K562 (cell line): ENCODE measurements around the gene PRUNE1. TPM values are rescaled to one million over a fixed set of nuclear protein-coding genes. Genes with fewer than 3 reads are reported as not detected.

ENCODE experiments used
- DDX20 ChIP-seq: fragments of 450-650 bp; IDR thresholded peaks from 2 replicates; pipeline ENCODE4 v1.6.1; 2016; ENCODE audit warnings: missing genetic modification characterization, low read depth, mild to moderate bottlenecking, missing compliant biosample characterization, moderate library complexity
- DPF2 ChIP-seq: fragments of 450-650 bp; IDR thresholded peaks from 2 replicates; pipeline ENCODE4 v1.6.1; 2016
- E2F3 ChIP-seq: fragments of 250-450 bp; sonication (Bioruptor Pico); IDR thresholded peaks from 2 replicates; pipeline ENCODE4 v1.4.0; 2020; ENCODE audit warnings: mild to moderate bottlenecking
- ETV1 ChIP-seq: fragments of 450-650 bp; conservative IDR thresholded peaks from 2 replicates; pipeline ENCODE4 v1.6.1; 2016; ENCODE audit warnings: missing genetic modification characterization, control low read depth, low read depth, missing compliant biosample characterization
- GATAD2B ChIP-seq: fragments of 450-650 bp; IDR thresholded peaks from 2 replicates; pipeline ENCODE4 v1.6.1; 2017; ENCODE audit warnings: mild to moderate bottlenecking, borderline replicate concordance
- HDAC6 ChIP-seq: IDR thresholded peaks from 2 replicates; pipeline ENCODE4 v1.6.1; 2012; ENCODE audit warnings: low read depth, mild to moderate bottlenecking, control low read depth, inconsistent platforms, low read length, moderate library complexity
- HSF4 ChIP-seq: fragments of 250-450 bp; sonication (Bioruptor Pico); IDR thresholded peaks from 2 replicates; pipeline ENCODE4 v2.1.2; 2022; ENCODE audit warnings: mild to moderate bottlenecking, moderate library complexity, borderline replicate concordance
- MECOM ChIP-seq: fragments of 250-450 bp; sonication (Bioruptor Pico); IDR thresholded peaks from 2 replicates; pipeline ENCODE4 v1.8.0; 2022; ENCODE audit warnings: inconsistent platforms
- SP2 ChIP-seq: IDR thresholded peaks from 2 replicates; pipeline ENCODE4 v1.6.1; 2011; ENCODE audit warnings: mild to moderate bottlenecking, low read depth, low read length, moderate library complexity; ENCODE audit not compliant: poor library complexity, severe bottlenecking; ENCODE audit errors: extremely low read depth
- YBX1 ChIP-seq: fragments of 450-650 bp; IDR thresholded peaks from 2 replicates; pipeline ENCODE4 v1.7.1; 2016; ENCODE audit warnings: mild to moderate bottlenecking
- YY1 ChIP-seq, 3 experiments: IDR thresholded peaks; 2 replicates each; pipeline ENCODE4 v1.6.1; 2011; ENCODE audit warnings: low read length in 2 of 3, mild to moderate bottlenecking in 2 of 3, moderate library complexity in 2 of 3, borderline replicate concordance in 1 of 3, control low read depth in 1 of 3, low read depth in 1 of 3; ENCODE audit not compliant: insufficient read depth in 3 of 3, insufficient replicate concordance in 2 of 3, control insufficient read depth in 1 of 3, insufficient read length in 1 of 3; ENCODE audit errors: extremely low read depth in 1 of 3
- ZNF583 ChIP-seq: fragments of 250-450 bp; sonication (Bioruptor Pico); IDR thresholded peaks from 2 replicates; pipeline ENCODE4 v1.4.0; 2020
- ZNF695 ChIP-seq: fragments of 450-650 bp; formaldehyde crosslinking; IDR thresholded peaks from 2 replicates; pipeline ENCODE4 v1.4.0; 2020; ENCODE audit warnings: mild to moderate bottlenecking, moderate library complexity
- polyA plus RNA-seq, 8 experiments: library from polyadenylated mRNA; depleted of rRNA in 4 of 8; stranded (reverse) in 5 of 8; unstranded in 3 of 8; fragments of >200 nt; fragmentation: Nextera tagmentation in 2 of 8; fragmentation: Illumina TruSeq in 1 of 8; extraction: Ambion mirVana in 2 of 8; extraction: Trizol in 1 of 8; gene quantifications; 2 replicates each; pipeline versions ENCODE4 v1.2.1 to v1.2.3, GENCODE V29; 2011 to 2014; ENCODE audit warnings: inconsistent platforms in 1 of 8, missing spikeins in 1 of 8
- total RNA-seq, 7 experiments: library from RNA; depleted of rRNA in 6 of 7; stranded (reverse); fragments of >200 nt in 6 of 7; fragmentation: Illumina TruSeq in 2 of 7; extraction: Trizol in 2 of 7; gene quantifications; 2 replicates each; pipeline versions ENCODE4 v1.2.1 to v1.2.3, GENCODE V29; 2011 to 2021; ENCODE audit warnings: low replicate concordance in 1 of 7
- TF ChIP-seq, protein P1 (sequence below): fragments of 250-450 bp; sonication (Bioruptor Pico); IDR thresholded peaks from 2 replicates; pipeline ENCODE4 v1.4.0; 2020; ENCODE audit warnings: mild to moderate bottlenecking
- TF ChIP-seq, protein P2 (sequence below): sonication (generic); formaldehyde crosslinking; IDR thresholded peaks from 2 replicates; pipeline ENCODE4 v1.9.0; 2022; ENCODE audit warnings: mild to moderate bottlenecking, missing genetic modification reagents
- TF ChIP-seq, protein P3 (sequence below): fragments of 450-650 bp; IDR thresholded peaks from 2 replicates; pipeline ENCODE4 v1.6.1; 2017; ENCODE audit warnings: antibody characterized with exemption
- TF ChIP-seq, protein P4 (sequence below): fragments of 450-650 bp; IDR thresholded peaks from 2 replicates; pipeline ENCODE4 v1.7.1; 2018; ENCODE audit warnings: mild to moderate bottlenecking, low read depth; ENCODE audit not compliant: partially characterized antibody
- TF ChIP-seq, protein P5 (sequence below): fragments of 250-450 bp; sonication (Bioruptor Pico); IDR thresholded peaks from 2 replicates; pipeline ENCODE4 v1.4.0; 2020; ENCODE audit warnings: mild to moderate bottlenecking, moderate library complexity, borderline replicate concordance

PRUNE1 gene
- total and polyA plus RNA-seq, 9 of the 15 experiments (the other 6 are each of a cell fraction or from before 2014, with no cell fraction given): 16.7 to 48.3 (median 26.2) TPM

DNA sequence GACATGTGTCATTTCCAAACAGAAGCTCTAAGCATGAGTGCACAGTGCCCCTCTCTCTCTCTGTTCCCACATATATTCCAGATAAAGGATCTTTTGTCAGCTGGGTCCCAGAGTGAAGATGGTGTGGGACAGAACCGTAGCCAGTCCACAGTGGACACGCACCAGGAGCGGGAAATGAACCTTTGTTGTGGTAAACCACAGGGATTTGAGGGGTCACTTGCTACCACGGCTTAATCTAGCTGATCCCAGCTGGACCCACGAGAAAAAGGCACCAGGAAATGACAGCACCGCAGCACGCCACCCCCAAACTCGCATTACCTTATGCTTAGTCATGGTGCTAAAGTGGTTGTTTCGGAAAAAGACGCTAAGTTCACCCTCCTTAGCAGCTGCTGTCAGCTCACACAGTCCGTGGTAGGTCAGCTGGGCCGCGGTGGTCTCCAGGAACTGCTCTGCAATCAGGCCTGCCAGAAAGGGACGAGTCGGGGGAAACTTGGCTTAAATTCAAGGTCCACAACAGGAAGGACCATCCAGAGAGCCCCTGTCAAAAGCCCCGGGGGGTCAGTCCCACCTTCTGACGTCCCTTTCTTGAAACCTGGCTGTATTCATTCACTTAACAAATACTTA lies 9.1 kb upstream of the PRUNE1 start (continued):
- TF ChIP-seq, protein P1, sequence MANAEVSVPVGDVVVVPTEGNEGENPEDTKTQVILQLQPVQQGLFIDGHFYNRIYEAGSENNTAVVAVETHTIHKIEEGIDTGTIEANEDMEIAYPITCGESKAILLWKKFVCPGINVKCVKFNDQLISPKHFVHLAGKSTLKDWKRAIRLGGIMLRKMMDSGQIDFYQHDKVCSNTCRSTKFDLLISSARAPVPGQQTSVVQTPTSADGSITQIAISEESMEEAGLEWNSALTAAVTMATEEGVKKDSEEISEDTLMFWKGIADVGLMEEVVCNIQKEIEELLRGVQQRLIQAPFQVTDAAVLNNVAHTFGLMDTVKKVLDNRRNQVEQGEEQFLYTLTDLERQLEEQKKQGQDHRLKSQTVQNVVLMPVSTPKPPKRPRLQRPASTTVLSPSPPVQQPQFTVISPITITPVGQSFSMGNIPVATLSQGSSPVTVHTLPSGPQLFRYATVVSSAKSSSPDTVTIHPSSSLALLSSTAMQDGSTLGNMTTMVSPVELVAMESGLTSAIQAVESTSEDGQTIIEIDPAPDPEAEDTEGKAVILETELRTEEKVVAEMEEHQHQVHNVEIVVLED (CRISPR knock-in tag): no peak
- TF ChIP-seq, protein P2, sequence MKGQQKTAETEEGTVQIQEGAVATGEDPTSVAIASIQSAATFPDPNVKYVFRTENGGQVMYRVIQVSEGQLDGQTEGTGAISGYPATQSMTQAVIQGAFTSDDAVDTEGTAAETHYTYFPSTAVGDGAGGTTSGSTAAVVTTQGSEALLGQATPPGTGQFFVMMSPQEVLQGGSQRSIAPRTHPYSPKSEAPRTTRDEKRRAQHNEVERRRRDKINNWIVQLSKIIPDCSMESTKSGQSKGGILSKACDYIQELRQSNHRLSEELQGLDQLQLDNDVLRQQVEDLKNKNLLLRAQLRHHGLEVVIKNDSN (CRISPR knock-in tag): no peak
- TF ChIP-seq, protein P3, sequence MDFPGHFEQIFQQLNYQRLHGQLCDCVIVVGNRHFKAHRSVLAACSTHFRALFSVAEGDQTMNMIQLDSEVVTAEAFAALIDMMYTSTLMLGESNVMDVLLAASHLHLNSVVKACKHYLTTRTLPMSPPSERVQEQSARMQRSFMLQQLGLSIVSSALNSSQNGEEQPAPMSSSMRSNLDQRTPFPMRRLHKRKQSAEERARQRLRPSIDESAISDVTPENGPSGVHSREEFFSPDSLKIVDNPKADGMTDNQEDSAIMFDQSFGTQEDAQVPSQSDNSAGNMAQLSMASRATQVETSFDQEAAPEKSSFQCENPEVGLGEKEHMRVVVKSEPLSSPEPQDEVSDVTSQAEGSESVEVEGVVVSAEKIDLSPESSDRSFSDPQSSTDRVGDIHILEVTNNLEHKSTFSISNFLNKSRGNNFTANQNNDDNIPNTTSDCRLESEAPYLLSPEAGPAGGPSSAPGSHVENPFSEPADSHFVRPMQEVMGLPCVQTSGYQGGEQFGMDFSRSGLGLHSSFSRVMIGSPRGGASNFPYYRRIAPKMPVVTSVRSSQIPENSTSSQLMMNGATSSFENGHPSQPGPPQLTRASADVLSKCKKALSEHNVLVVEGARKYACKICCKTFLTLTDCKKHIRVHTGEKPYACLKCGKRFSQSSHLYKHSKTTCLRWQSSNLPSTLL: no peak
- peak; percentile 90 for TF ChIP-seq DPF2
- TF ChIP-seq, protein P4, sequence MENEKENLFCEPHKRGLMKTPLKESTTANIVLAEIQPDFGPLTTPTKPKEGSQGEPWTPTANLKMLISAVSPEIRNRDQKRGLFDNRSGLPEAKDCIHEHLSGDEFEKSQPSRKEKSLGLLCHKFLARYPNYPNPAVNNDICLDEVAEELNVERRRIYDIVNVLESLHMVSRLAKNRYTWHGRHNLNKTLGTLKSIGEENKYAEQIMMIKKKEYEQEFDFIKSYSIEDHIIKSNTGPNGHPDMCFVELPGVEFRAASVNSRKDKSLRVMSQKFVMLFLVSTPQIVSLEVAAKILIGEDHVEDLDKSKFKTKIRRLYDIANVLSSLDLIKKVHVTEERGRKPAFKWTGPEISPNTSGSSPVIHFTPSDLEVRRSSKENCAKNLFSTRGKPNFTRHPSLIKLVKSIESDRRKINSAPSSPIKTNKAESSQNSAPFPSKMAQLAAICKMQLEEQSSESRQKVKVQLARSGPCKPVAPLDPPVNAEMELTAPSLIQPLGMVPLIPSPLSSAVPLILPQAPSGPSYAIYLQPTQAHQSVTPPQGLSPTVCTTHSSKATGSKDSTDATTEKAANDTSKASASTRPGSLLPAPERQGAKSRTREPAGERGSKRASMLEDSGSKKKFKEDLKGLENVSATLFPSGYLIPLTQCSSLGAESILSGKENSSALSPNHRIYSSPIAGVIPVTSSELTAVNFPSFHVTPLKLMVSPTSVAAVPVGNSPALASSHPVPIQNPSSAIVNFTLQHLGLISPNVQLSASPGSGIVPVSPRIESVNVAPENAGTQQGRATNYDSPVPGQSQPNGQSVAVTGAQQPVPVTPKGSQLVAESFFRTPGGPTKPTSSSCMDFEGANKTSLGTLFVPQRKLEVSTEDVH: no peak
- TF ChIP-seq ETV1 (tag): peak; percentile 80
- no peak; the same call in 1 of the 2 replicates for TF ChIP-seq MECOM (CRISPR knock-in tag)
- TF ChIP-seq YBX1: no peak
- TF ChIP-seq HDAC6: no peak
- no peak for TF ChIP-seq HSF4 (CRISPR knock-in tag)
- TF ChIP-seq YY1 (IDR thresholded peaks at IDR 0.05; ENCODE audit: borderline replicate concordance in 1 of 3, control insufficient read depth in 1 of 3, extremely low read depth in 1 of 3, insufficient read depth in 3 of 3, insufficient read length in 1 of 3, insufficient replicate concordance in 2 of 3, low read depth in 1 of 3, low read length in 2 of 3): no peak
- TF ChIP-seq GATAD2B: no peak
- TF ChIP-seq SP2: no peak
- TF ChIP-seq E2F3 (CRISPR knock-in tag): no peak
- TF ChIP-seq ZNF695 (CRISPR knock-in tag): no peak
- no peak for TF ChIP-seq ZNF583 (CRISPR knock-in tag)
- no peak for TF ChIP-seq DDX20
- TF ChIP-seq, protein P5, sequence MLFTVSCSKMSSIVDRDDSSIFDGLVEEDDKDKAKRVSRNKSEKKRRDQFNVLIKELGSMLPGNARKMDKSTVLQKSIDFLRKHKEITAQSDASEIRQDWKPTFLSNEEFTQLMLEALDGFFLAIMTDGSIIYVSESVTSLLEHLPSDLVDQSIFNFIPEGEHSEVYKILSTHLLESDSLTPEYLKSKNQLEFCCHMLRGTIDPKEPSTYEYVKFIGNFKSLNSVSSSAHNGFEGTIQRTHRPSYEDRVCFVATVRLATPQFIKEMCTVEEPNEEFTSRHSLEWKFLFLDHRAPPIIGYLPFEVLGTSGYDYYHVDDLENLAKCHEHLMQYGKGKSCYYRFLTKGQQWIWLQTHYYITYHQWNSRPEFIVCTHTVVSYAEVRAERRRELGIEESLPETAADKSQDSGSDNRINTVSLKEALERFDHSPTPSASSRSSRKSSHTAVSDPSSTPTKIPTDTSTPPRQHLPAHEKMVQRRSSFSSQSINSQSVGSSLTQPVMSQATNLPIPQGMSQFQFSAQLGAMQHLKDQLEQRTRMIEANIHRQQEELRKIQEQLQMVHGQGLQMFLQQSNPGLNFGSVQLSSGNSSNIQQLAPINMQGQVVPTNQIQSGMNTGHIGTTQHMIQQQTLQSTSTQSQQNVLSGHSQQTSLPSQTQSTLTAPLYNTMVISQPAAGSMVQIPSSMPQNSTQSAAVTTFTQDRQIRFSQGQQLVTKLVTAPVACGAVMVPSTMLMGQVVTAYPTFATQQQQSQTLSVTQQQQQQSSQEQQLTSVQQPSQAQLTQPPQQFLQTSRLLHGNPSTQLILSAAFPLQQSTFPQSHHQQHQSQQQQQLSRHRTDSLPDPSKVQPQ: no peak
